Measurements from ENCODE around the gene ZNF423. TPM values are rescaled to one million over a fixed set of nuclear protein-coding genes. Genes with fewer than 3 reads are reported as not detected.

ZNF423 gene
- total and polyA plus RNA-seq, 2 donors: 6.4 to 14.0 TPM

DNA sequence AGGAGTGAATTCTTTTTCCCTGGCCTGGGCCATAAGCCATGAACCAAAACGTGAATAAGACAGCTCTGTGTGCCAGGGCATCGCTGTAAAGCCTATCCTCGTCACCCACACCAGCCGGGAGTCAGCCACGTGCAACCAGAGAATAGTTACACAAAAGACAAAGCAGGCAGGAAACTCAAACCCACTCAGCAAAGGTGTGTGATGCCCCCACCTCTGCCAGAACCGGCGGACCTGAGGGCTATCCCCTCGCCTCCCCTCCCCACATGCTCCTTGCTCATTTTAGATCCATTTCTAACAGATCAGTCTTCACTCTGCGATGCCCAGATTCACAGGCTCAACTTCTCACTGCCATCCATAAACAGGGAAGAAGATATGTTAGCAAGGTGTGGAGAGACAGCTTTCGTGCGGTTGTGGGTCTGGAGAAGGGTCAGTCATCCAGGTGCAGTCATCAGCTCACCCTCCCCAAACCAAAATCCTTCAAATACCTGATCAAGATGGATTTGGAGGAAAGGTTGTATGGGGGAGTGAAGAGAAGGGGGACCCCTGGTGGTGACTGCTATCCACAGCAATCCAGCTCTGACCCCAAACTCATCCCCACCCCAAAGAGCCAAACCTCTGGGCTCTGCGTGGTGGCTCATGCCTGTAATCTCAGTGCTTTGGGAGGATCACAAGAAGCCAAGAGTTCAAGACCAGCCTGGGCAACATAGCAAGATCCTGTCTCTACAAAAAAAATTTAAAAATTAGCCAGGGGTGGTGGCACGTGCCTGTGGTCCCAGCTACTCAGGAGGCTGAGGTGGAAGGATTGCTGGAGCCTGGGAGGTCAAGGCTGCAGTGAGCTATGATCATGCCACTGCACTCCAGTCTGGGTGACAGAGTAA lies 263.1 kb downstream of the ZNF423 start:
- Histone ChIP-seq H3K4me3 (ENCODE audit: low read depth, low read length) (no peak overlapping the region), H3K27ac (ENCODE audit: low read depth) (no peak overlapping the region), H3K36me3 (ENCODE audit: insufficient read depth) (no peaks in the 10 kb centered on the region), H3K4me1 (ENCODE audit: insufficient read depth) (no peaks in the 10 kb centered on the region)
- DNase-seq (ENCODE audit: extremely low spot score): no peak
- WGBS: 70% methylated on average over 13 of the region's 13 CpGs

DNA sequence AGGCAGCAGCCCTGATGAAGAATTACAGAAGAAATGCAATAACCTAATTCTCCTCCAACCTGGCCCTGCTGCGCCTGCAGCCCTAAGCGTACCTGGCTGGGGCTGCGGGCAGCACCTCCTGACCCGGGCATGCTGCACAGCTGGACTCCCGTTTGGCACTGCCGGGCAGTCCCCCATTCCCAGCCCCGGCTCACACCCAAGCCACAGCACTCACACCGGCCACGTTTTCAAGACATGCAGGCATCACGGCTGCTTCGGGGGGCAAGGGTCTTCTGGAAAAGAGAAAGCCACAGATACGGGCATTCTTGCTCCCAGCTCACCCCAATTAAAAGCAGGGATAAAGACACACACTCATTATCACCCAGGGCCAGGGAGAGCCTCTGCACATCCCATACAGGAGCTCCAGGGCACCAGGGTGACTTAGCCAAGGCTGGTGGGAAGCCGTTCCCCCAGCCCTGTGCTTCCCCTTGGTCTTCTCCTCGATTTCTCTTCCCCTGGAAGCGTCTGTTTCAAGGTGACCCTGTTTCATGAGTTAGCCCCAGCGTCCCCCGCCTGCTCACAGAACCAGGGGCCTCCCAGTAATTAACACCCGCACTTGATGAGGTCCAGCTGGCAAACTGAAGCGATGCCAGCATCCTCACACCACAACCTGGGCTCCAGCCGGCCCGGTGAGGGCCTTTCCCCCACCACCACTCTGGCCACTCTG lies 265.6 kb downstream of the ZNF423 start:
- H3K4me3 ChIP-seq (ENCODE audit: low read depth, low read length): no peak overlapping the region
- DNase-seq (ENCODE audit: extremely low spot score): no peak
- H3K4me1 ChIP-seq (ENCODE audit: insufficient read depth): no peaks in the 10 kb centered on the region
- 87% methylated on average over 21 of the region's 21 CpGs for WGBS
- H3K36me3 ChIP-seq (ENCODE audit: insufficient read depth): no peaks in the 10 kb centered on the region
- no peak overlapping the region for H3K27ac ChIP-seq (ENCODE audit: low read depth)

GRCh38 chr16:49589544-49590031 lies 266.3 kb downstream of the ZNF423 start:
- no peak for DNase-seq (ENCODE audit: extremely low spot score)
- 89% methylated on average over 15 of the region's 15 CpGs for WGBS
- Histone ChIP-seq H3K4me1 (ENCODE audit: insufficient read depth) (no peaks in the 10 kb centered on the region), H3K4me3 (ENCODE audit: low read depth, low read length) (no peak overlapping the region), H3K27ac (ENCODE audit: low read depth) (no peak overlapping the region), H3K36me3 (ENCODE audit: insufficient read depth) (no peaks in the 10 kb centered on the region)

DNA sequence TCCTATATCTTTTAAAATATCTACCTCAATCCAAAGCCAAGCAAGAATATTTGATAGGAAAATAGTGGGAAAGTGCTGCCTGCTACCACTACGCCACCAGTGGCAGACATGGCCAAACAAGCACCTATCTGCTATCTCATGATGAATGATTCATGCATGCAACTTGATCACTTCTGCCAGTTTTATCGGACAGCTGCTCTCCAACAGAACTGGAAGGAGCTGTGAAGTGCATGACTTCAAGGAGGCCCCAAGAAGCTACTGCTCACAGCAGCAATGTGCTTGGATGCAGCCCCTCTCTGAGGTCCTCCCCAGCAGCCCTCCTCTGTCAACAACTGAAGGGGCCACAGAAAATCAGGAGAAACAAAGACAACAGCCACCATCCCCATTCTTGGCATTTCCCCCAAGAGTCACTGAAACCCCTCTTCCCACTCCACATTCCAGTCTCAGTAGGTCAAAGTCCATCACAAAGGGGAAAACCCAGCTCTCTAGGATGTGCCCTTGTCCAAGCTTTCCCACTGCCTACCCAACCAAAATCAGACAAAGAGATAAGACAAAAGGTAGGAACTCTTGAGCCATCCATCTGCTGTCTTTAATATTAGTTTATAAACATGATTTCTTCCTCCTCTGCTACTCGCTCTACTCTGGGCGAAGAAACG lies 267.1 kb downstream of the ZNF423 start:
- 89% methylated on average over 5 of the region's 5 CpGs for WGBS
- Histone ChIP-seq H3K4me3 (ENCODE audit: low read depth, low read length) (no peak overlapping the region), H3K27ac (ENCODE audit: low read depth) (no peak overlapping the region), H3K36me3 (ENCODE audit: insufficient read depth) (no peaks in the 10 kb centered on the region), H3K4me1 (ENCODE audit: insufficient read depth) (no peaks in the 10 kb centered on the region)
- no peak for DNase-seq (ENCODE audit: extremely low spot score)

DNA sequence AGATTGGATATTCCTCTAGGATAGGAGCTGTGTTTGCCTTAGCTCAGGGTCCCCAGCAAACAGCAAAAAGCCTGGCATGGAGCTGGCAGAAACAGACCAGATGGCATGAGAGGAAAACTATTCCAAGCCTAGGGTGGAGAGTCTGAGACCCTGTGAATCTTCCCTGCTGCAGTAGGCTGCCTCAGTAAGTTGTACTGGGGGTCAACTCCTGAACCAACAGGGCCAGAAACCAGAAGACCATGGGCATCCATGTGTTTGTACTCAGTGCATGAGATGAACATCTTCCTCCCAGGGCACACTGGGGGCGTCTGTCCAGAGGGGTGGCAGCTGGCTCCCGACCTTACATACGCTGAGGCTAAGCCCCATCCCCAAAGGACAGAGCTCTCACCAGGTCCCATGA lies 267.9 kb downstream of the ZNF423 start:
- no peaks in the 10 kb centered on the region for H3K36me3 ChIP-seq (ENCODE audit: insufficient read depth)
- H3K27ac ChIP-seq (ENCODE audit: low read depth): no peak overlapping the region
- WGBS: 80% methylated on average over 3 of the region's 3 CpGs
- H3K4me3 ChIP-seq (ENCODE audit: low read depth, low read length): no peak overlapping the region
- no peak for DNase-seq (ENCODE audit: extremely low spot score)
- H3K4me1 ChIP-seq (ENCODE audit: insufficient read depth): no peaks in the 10 kb centered on the region

DNA sequence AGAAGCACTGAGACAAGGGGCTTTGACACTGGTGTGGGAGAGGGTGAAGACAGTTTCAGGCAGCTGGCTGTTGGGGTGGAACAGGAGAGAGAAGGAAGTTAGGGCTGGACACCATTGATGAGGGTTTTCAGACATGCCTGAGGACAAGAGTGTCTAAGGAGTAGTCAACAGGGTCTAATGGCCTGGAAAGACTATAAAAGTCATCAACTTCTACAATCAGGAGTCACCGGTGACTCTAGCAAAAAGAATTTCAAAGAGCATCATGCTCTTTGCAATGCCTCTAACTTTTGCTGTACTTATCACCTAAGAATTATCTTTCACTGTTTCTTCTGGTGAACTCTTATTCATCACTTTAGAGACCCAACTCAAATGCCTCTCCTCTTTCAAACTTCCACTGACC lies 268.4 kb downstream of the ZNF423 start:
- Histone ChIP-seq H3K27ac (ENCODE audit: low read depth) (no peak overlapping the region), H3K4me1 (ENCODE audit: insufficient read depth) (no peaks in the 10 kb centered on the region), H3K4me3 (ENCODE audit: low read depth, low read length) (no peak overlapping the region), H3K36me3 (ENCODE audit: insufficient read depth) (no peaks in the 10 kb centered on the region)
- no peak for DNase-seq (ENCODE audit: extremely low spot score)
- WGBS: 87% methylated on average over 1 of the region's 1 CpG

DNA sequence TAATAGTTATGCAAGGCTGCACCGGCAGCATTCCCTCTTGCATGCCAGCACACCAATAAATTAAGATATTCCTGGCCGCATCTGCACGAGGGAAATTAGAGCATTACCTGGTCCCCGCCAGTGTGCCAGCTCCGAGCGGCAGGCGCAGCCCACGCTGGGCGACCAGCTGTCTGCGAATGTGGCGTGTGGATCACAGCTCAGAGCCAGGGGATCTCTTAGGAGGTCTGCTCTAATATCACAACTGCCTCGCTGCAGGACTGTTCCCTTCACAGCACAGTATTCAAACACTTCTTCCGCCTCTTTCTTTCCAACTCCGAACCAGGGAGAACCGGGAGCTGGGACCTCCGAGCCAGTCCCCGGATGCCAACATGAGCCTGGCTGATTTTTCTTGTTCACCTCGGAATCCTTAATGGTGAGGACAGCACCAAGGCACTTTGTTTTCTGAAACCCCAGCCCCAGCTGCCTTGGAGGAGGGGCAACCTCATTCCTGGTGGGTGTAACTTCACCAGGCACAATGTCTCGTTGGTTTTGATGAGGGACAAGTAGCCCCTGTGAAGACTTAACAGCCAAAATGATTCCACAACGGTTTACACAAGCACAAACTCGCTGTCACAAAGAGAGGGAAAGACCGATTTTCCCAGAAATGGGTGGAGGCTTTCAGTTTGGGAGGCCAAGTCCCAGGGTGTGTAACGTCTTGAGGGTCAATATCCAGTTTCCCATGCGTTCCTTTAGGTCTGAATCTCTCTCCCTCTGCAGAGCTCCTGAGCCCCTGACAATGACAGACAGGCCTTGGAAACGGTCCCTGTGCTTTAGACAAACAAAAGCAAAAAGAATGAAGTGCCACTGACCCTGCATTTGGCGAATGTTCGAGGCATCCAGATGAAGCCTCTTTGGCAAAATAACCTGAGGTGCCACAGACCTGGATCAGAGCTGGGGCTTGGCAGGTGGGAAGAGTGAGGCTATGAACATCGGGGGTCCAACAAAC lies 269.2 kb downstream of the ZNF423 start:
- no peak for DNase-seq (ENCODE audit: extremely low spot score)
- H3K36me3 ChIP-seq (ENCODE audit: insufficient read depth): no peaks in the 10 kb centered on the region
- H3K27ac ChIP-seq (ENCODE audit: low read depth): no peak overlapping the region
- 82% methylated on average over 28 of the region's 28 CpGs for WGBS
- H3K4me1 ChIP-seq (ENCODE audit: insufficient read depth): no peaks in the 10 kb centered on the region
- H3K4me3 ChIP-seq (ENCODE audit: low read depth, low read length): no peak overlapping the region

DNA sequence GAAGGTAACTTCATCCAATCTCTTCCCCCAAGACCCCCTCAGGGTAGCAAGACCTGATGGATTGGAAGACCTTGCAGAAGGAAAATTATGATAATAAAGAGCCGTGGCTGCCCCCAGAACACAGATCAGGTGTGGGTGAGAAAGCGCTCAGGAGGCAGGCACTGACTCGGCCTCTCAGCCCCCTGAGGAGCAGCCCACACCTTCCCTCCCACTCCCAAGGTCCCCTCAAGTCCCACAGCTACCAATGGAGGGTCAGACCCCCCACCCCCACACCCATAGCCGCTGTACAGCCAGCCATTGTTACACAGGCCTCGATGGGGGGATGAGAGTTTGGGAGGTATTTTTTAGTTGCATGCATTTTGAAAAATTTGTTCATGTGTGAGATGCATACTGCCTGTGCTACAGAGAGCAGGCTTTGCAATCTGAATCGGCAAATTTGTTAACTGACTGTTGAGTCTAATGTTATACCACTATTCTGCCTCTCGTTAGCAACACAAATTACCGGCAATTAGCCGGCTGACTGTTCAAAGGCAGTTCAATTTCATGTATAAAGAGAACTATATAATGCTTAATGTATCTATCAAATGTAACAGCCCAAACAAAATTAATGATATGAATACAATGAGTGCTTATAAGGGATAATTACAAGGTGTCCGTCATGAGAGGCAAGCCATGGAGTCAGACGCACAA lies 270.6 kb downstream of the ZNF423 start:
- Histone ChIP-seq H3K4me3 (ENCODE audit: low read depth, low read length) (no peak overlapping the region), H3K27ac (ENCODE audit: low read depth) (no peak overlapping the region), H3K36me3 (ENCODE audit: insufficient read depth) (no peaks in the 10 kb centered on the region), H3K4me1 (ENCODE audit: insufficient read depth) (no peaks in the 10 kb centered on the region)
- no peak for DNase-seq (ENCODE audit: extremely low spot score)
- 93% methylated on average over 11 of the region's 11 CpGs for WGBS

- DNase-seq (ENCODE audit: extremely low spot score): no peak
- no peak overlapping the region for H3K27ac ChIP-seq (ENCODE audit: low read depth)
- 73% methylated on average over 3 of the region's 3 CpGs for WGBS
- H3K4me1 ChIP-seq (ENCODE audit: insufficient read depth): no peaks in the 10 kb centered on the region
- H3K36me3 ChIP-seq (ENCODE audit: insufficient read depth): no peaks in the 10 kb centered on the region
- H3K4me3 ChIP-seq (ENCODE audit: low read depth, low read length): no peak overlapping the region
These were observed 272.0 kb downstream of the ZNF423 start for GRCh38 chr16:49583911-49584310.

DNA sequence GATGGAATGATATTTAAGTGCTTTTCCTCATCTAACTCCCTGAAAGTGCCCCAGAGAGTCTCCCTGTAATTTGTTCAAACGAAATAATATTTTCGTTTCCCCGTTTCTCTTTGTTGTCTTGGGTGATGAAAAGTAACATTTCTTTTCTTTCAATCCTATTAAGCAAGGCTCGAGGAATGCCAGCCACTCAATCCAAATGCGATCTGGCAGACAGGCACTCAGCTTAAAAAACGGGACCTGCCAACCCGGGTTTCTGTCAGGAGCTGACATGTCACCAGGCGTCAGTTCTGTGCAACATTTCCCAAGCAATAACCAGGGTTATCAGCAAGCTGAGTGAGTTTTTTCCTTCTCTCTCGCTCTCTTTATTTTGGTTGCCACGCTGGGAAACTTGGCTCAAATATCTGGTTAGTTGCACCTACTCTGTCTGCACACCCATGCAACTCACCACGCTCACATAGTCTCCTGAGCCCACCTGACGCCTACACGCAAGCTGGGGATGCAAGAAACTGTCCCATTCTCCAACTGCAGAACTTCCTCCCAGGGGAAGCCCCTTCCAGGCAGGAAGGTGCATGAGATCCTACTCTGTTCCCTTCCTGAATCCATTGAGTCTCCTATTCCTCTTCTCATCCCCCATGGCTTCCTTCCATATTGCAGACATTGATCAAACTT lies 274.1 kb downstream of the ZNF423 start:
- Histone ChIP-seq H3K4me1 (ENCODE audit: insufficient read depth) (no peaks in the 10 kb centered on the region), H3K36me3 (ENCODE audit: insufficient read depth) (no peaks in the 10 kb centered on the region), H3K27ac (ENCODE audit: low read depth) (no peak overlapping the region), H3K4me3 (ENCODE audit: low read depth, low read length) (no peak overlapping the region)
- DNase-seq (ENCODE audit: extremely low spot score): no peak
- WGBS: 79% methylated on average over 13 of the region's 13 CpGs

DNA sequence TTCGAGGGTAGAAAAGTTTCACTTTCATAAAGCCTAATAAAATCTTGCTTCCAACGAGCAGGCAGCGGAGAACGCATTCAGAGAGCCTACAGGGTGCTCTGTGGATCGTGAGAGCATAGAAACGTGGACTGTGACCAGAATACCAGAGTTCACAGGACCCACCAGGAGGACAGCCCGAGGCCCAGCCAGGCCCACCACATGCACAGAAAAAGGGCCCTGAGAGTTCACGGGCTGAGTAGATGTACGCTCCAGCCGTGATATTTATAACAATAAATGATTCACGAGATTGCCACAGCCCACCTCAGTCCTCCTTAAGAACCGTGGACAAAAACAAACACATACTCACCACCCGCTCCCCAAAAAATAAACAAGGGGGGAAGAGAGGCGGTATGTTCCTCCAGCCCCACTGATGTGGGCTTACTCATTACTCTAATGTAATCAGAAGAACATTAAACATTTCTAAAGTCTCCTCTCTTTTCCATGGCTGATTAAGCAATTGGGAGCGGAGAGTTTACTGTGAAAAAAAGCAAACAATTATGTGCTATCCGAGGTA lies 275.1 kb downstream of the ZNF423 start:
- WGBS: 53% methylated on average over 16 of the region's 16 CpGs

More for the DNA sequence above, 275.1 kb downstream of the ZNF423 start:
- no peaks in the 10 kb centered on the region for H3K4me1 ChIP-seq (ENCODE audit: insufficient read depth)
- DNase-seq (ENCODE audit: extremely low spot score): no peak
- no peaks in the 10 kb centered on the region for H3K36me3 ChIP-seq (ENCODE audit: insufficient read depth)
- peak overlapping the region; percentile 5 for H3K4me3 ChIP-seq (ENCODE audit: low read depth, low read length)
- H3K27ac ChIP-seq (ENCODE audit: low read depth): peak overlapping the region; percentile 68

Measured in urinary bladder (tissue), 4 donors.